HG03108 (cell line): Measurements from ENCODE around the gene LGALSL.

Source experiments
- ATAC-seq: cut with Tn5 transposase; IDR thresholded peaks from one replicate; pipeline ENCODE4 v1.9.1; 2021; ENCODE audit warnings: moderate library complexity; ENCODE audit not compliant: unreplicated experiment

The LGALSL gene

DNA sequence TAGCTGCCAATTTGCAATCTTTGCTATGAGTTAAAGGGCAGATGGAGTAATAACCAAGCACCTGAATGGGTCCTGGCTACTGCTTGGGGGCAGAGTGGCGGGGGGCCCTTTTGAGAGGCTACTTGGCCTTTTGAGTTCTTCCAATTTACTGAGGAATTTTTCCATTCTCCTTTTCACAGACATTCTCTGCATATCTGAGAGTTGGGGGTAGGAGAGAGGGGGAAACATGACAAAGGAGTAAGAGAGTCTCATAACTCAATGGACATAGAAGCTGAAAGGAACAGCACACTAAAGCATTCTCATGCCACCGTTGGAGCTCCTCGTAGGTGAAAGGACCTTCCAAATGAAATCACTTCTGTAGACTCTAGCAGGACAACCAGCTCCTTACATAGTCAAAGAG is 16.1 kb downstream of the LGALSL start:
- no peak for ATAC-seq

GRCh38 chr2:64470766-64471295 is 16.9 kb downstream of the LGALSL start:
- ATAC-seq: no peak

DNA sequence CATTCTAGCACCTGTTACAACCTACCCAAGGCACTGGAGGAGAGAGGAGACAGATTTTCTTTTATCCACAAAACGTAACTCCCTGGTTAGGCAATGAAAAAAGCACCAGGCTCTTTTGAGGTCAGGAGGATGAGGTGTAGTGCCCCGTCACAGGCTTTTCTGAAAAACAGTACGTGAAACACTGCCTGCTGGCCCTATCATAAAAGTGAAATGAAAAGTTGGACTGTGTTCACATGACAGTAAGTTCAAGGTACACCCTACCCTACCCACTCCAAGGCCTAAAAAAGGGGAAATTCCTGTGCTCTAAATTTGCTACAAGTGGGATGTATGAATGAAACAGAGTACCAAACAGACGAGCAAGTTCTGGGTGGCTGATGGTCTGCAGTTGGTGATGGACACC is 17.6 kb downstream of the LGALSL start:
- ATAC-seq: no peak

- ATAC-seq: no peak
Measured at GRCh38 chr2:64472881-64473280, 18.9 kb downstream of the LGALSL start.

- ATAC-seq: no peak
Measured at GRCh38 chr2:64474121-64474571, 20.2 kb downstream of the LGALSL start.

DNA sequence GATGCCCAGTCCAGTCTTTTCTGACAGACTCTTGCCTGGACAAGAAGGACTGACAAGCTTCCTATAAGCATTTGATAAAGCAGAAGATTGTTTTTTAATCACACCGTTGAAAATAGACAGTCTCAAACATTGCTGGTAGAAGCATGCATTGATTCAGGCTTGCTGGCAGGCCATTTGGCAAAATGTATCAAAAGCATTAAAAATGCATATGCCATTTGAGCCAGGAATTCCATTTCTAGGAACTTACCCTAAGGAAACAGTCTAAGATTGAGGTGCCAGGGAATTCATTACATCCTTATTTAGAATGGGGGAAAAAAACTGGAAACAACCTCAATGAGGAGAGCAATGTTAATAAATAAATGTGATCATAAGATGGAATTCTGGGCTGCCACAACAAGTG is 20.7 kb downstream of the LGALSL start:
- ATAC-seq: no peak

DNA sequence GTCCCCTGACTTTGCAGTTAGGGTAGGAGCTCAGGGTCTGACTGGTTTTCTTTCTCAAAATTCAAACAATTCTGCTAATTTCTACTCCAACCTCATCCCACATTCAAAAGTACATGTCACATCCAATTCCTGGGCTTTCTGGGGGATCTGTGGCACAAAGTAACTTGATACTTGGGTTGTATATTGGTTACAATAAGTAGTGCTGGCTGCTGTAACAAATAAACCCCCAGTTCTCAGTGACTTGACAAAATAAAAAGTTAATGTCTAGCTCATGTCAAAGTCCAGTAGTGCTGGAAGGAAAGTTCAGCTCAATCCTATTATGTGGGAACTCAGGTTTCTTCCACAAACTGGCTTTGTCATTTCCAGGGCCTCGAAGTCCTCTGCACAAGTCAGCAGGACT is 23.1 kb downstream of the LGALSL start:
- ATAC-seq: no peak

- no peak for ATAC-seq
Measured at GRCh38 chr2:64477979-64478378, 24.0 kb downstream of the LGALSL start.

- ATAC-seq: no peak
Measured at GRCh38 chr2:64478502-64479230, 24.7 kb downstream of the LGALSL start.

DNA sequence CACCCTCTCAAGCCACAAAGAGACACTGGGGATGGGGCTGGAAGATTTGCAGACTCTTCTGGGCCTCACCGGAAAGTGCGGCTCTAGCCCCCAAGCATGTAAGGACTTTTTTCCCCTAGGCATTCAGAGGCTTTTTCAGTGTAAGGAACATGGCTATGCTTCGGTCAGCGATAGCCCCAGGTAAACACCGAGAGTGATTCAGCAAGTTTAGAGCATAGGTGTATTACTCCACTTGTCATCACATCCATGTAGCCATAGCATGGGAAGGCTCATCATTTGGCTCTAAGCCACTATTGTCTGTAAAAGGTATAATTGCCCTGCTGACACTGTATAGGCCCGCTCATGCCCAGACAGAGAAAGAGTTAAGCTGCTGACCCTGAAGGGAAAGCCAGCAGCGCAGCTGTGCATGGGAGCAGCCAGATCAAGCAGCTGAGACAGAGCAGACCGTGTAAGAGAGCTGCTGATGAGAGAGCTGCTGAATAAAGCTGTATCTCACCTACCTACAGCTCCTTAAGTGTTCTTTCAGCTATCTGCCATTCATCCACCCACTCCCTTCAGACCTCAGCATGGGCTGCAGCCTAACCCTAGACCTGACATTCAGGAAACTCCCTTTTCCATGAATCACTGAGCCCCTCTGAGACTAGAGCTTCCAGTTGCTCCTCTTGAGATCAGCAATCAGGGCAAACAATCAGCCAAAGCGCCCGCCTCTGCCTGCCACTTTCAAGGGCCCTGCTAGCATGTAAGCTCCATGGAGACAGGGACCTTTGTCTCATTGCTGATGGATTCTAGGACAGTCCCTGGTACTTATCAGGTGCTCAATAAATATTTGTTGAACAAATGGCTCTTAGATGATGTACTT is 25.5 kb downstream of the LGALSL start:
- ATAC-seq: no peak

GRCh38 chr2:64481665-64482064 is 27.7 kb downstream of the LGALSL start:
- ATAC-seq: no peak

DNA sequence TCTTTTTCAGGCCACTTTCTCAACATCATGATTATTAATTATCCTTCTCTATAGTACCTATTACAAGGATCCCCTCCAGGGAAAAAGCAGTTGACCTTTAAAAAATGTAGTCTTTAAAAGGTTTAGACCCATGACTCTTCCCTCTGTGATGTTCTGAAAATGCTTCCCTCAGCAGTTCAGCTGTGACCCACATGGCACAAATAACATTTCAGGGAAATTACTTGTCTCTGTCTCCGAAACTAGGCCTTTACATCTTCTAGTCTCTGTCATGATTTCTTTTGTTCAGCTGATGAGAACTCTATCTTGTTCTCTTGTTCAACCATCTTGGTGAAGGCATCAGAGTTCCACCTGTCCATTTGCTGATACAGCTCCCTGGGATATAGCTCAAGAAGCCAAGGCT is 28.3 kb downstream of the LGALSL start:
- ATAC-seq: no peak

- no peak for ATAC-seq
Measured at GRCh38 chr2:64482765-64483504, 29.0 kb downstream of the LGALSL start.

DNA sequence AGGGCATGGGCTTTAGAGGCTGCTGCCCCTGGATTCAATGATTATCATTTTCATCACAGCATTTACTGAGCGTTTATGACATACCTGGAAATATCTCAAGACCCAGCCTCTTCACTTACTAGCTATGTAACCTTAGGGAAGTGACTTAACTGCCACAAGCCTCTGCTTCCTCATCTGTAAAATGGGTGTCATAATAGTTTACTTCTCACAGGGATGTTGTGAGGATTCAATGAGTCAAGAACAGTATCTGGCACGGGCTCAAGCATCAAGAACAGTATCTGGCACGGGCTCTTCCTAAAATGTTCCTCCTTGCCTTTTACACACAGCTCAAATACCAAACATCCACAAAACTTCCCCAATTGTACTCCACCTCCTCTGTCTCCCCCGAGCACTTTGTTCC is 31.4 kb downstream of the LGALSL start:
- no peak for ATAC-seq

DNA sequence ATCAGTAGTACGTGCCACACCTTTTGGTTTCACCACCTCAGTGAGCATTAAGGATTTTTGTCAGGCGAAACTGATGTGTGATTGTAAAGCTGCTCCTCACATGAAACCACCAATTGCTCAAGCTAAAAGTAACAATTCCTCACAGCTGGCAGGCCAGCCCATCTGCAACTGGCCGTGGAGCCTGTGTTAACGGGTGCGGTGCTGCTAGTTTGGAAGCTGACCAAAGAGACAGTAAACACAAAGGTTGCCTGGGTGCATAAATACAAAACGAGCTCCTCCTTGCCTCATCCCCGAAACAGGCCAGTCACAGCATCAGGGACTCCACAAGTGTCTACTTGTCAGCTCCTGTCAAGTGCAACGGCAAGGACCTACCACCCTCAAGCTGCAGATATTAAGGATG is 32.0 kb downstream of the LGALSL start:
- ATAC-seq: no peak

- ATAC-seq: no peak
Measured at GRCh38 chr2:64487256-64488049, 33.5 kb downstream of the LGALSL start.

GRCh38 chr2:64488050-64488974 is 34.4 kb downstream of the LGALSL start:
- ATAC-seq: no peak

DNA sequence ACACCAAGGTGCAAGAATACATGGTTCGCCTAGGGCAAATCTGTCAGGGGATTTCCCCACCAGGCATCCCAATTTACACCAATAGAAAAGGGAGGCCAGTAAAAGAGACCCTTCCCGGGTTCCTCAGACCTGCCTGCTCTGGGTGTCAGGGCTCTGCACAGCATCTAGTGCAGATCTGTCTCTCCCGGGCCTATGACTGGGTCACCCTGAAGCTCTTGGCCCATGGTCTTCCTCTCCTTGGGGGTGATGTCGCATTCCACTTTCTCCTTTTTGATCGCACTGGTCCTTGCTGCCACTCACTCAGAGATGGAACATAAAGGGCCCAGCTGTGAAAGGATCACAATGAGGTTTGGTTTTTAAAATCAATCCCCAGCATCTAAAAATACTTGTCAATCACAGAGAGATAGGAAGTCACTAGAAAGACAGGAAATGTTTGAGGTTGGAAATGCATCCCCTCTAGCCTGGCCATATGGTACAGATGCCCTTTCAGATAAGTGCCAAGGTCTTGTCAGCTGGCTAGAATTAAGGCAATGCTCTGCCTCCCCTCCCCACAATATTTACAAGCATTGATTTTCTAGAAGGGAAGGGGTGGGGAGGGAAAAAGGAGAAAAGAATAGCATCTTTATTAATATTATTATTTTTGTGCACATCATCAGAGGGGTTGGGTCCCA is 35.3 kb downstream of the LGALSL start:
- no peak for ATAC-seq

- no peak for ATAC-seq
Measured at GRCh38 chr2:64491426-64491825, 37.5 kb downstream of the LGALSL start.
